Caco-2 (cell line): ENCODE measurements around the gene UBE2E2. TPM values are rescaled to one million over a fixed set of nuclear protein-coding genes. Genes with fewer than 3 reads are reported as not detected.

ENCODE experiments used
- BruUV-seq: library from RNA; stranded (reverse); fragments of 400-500 nt; replicated peaks from 2 replicates; lab custom pipeline; 2021; lab: Mats Ljungman, UMichigan
- CTCF ChIA-PET: fragments of 300-600 bp; sonication (Branson Sonifier 250); formaldehyde crosslinking; loops from one replicate; lab custom pipeline; 2022; ENCODE audit warnings: antibody characterized with exemption; lab: Charles Lee
- POLR2A ChIA-PET: fragments of 300-600 bp; sonication (Branson Sonifier 250); formaldehyde crosslinking; loops from one replicate; lab custom pipeline; 2022; ENCODE audit warnings: antibody characterized with exemption; lab: Charles Lee
- DNase-seq, 2 experiments: peaks; one replicate each; pipeline versions ENCODE4 v3.0.0 to v3.0.0-alpha.2; 2020 to 2022
- H3K27me3 ChIP-seq: replicated peaks from 2 replicates; pipeline ENCODE4 v1.6.0; 2011; ENCODE audit warnings: low read length; ENCODE audit not compliant: control insufficient read depth, insufficient read depth
- H3K36me3 ChIP-seq: 2 replicates; pipeline ENCODE4 v1.5.1; 2011; ENCODE audit warnings: low read length; ENCODE audit not compliant: control insufficient read depth, insufficient read depth
- H3K4me1 ChIP-seq: fragments of 250-450 bp; sonication (Bioruptor Pico); 2 replicates; pipeline ENCODE4 v1.5.1; 2020; ENCODE audit warnings: mild to moderate bottlenecking
- H3K4me3 ChIP-seq: 2 replicates; pipeline ENCODE4 v1.5.1; 2011; ENCODE audit warnings: low read depth, mild to moderate bottlenecking, control low read depth, low read length
- H3K9me3 ChIP-seq: fragments of 250-450 bp; sonication (Bioruptor Pico); 2 replicates; pipeline ENCODE4 v1.5.1; 2020; ENCODE audit warnings: mild to moderate bottlenecking, moderate library complexity
- H3K27ac Mint-ChIP-seq: one replicate; pipeline ENCODE4 v1.8.0; 2022; ENCODE audit warnings: mixed read lengths; ENCODE audit not compliant: unreplicated experiment
- H3K27me3 Mint-ChIP-seq: one replicate; pipeline ENCODE4 v1.8.0; 2022; ENCODE audit warnings: mixed read lengths; ENCODE audit not compliant: insufficient read depth, unreplicated experiment
- H3K36me3 Mint-ChIP-seq: one replicate; pipeline ENCODE4 v1.8.0; 2022; ENCODE audit warnings: mild to moderate bottlenecking, mixed read lengths; ENCODE audit not compliant: insufficient read depth, unreplicated experiment
- H3K4me1 Mint-ChIP-seq: one replicate; pipeline ENCODE4 v1.8.0; 2022; ENCODE audit warnings: low read depth, mixed read lengths; ENCODE audit not compliant: unreplicated experiment
- H3K4me3 Mint-ChIP-seq: one replicate; pipeline ENCODE4 v1.8.0; 2022; ENCODE audit warnings: mild to moderate bottlenecking, moderate library complexity, mixed read lengths; ENCODE audit not compliant: unreplicated experiment
- H3K9me3 Mint-ChIP-seq: one replicate; pipeline ENCODE4 v1.8.0; 2022; ENCODE audit warnings: mixed read lengths; ENCODE audit not compliant: unreplicated experiment
- intact Hi-C: fragments of 100-400 bp; cut with micrococcal nuclease; formaldehyde crosslinking; loops from one replicate; pipeline ENCODE4 v1.10.0; 2022; ENCODE audit not compliant: unreplicated experiment
- total RNA-seq: library from RNA; stranded (reverse); gene quantifications from 2 replicates; pipeline ENCODE4 v1.2.3, GENCODE V29; 2022
- TF ChIP-seq, protein P1 (sequence below), 2 experiments: fragments of 200-600 bp in 1 of 2; IDR thresholded peaks; 1 replicate in 1 of 2; 2 replicates in 1 of 2; pipeline versions ENCODE4 v1.5.1 to v1.8.0; 2011 to 2022; ENCODE audit warnings: antibody characterized with exemption in 1 of 2, control low read depth in 1 of 2, inconsistent platforms in 1 of 2, low read depth in 1 of 2, low read length in 1 of 2, mild to moderate bottlenecking in 1 of 2, moderate library complexity in 1 of 2; ENCODE audit not compliant: insufficient read depth in 1 of 2, severe bottlenecking in 1 of 2, unreplicated experiment in 1 of 2

The UBE2E2 gene
- total RNA-seq, 1 experiment from 2014 or later: 83.8 TPM

- TF ChIP-seq, protein P1, sequence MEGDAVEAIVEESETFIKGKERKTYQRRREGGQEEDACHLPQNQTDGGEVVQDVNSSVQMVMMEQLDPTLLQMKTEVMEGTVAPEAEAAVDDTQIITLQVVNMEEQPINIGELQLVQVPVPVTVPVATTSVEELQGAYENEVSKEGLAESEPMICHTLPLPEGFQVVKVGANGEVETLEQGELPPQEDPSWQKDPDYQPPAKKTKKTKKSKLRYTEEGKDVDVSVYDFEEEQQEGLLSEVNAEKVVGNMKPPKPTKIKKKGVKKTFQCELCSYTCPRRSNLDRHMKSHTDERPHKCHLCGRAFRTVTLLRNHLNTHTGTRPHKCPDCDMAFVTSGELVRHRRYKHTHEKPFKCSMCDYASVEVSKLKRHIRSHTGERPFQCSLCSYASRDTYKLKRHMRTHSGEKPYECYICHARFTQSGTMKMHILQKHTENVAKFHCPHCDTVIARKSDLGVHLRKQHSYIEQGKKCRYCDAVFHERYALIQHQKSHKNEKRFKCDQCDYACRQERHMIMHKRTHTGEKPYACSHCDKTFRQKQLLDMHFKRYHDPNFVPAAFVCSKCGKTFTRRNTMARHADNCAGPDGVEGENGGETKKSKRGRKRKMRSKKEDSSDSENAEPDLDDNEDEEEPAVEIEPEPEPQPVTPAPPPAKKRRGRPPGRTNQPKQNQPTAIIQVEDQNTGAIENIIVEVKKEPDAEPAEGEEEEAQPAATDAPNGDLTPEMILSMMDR (IDR thresholded peaks at IDR 0.05; ENCODE audit: insufficient read depth in 1 of 2, low read depth in 1 of 2, low read length in 1 of 2, severe bottlenecking in 1 of 2, unreplicated experiment in 1 of 2): no peak
- no TSS peak for BruUV-seq
- Histone ChIP-seq H3K4me1 (0 out of 2 replicates have a peak, but pooled peaks cover 4% of the 10 kb centered on the region), H3K36me3 (no peaks in the 10 kb centered on the region), H3K4me3 (no peak overlapping the region), H3K9me3 (no peaks in the 10 kb centered on the region), H3K27me3 (no peaks in the 10 kb centered on the region)
- peaks cover 9% of the 10 kb centered on the region for H3K9me3 Mint-ChIP-seq
- no peak for DNase-seq
- no peaks in the 10 kb centered on the region for H3K4me1 Mint-ChIP-seq
- no peak overlapping the region for H3K4me3 Mint-ChIP-seq
- CTCF ChIA-PET: no interaction called here
- H3K27ac Mint-ChIP-seq: no peak overlapping the region
- POLR2A ChIA-PET: no interaction called here
- intact Hi-C loops: no loop called here
- no peaks in the 10 kb centered on the region for H3K36me3 Mint-ChIP-seq
- H3K27me3 Mint-ChIP-seq: no peaks in the 10 kb centered on the region
These were observed 98.7 kb downstream of the UBE2E2 start for GRCh38 chr3:23301819-23302218.

GRCh38 chr3:23302271-23302670 is 99.1 kb downstream of the UBE2E2 start:
- H3K36me3 Mint-ChIP-seq: no peaks in the 10 kb centered on the region
- H3K27ac Mint-ChIP-seq: no peak overlapping the region
- peaks cover 9% of the 10 kb centered on the region for H3K9me3 Mint-ChIP-seq
- ChIA-PET POLR2A (interaction anchor here (0.5 kb wide), 1 partner anchor 13 kb away, joined by 3 read pairs; no protein-coding TSS in a partner anchor), CTCF (no interaction called here)
- no peaks in the 10 kb centered on the region for H3K4me1 Mint-ChIP-seq
- H3K4me3 Mint-ChIP-seq: no peak overlapping the region
- DNase-seq: no peak
- BruUV-seq: no TSS peak
- 0 out of 2 replicates have a peak, but pooled peaks cover 4% of the 10 kb centered on the region for H3K4me1 ChIP-seq
- H3K27me3 ChIP-seq: no peaks in the 10 kb centered on the region
- H3K9me3 ChIP-seq: no peaks in the 10 kb centered on the region
- no peak overlapping the region for H3K4me3 ChIP-seq
- TF ChIP-seq, protein P1 (IDR thresholded peaks at IDR 0.05; ENCODE audit: insufficient read depth in 1 of 2, low read depth in 1 of 2, low read length in 1 of 2, severe bottlenecking in 1 of 2, unreplicated experiment in 1 of 2): no peak
- no peaks in the 10 kb centered on the region for H3K36me3 ChIP-seq
- no peaks in the 10 kb centered on the region for H3K27me3 Mint-ChIP-seq
- intact Hi-C loops: no loop called here

DNA sequence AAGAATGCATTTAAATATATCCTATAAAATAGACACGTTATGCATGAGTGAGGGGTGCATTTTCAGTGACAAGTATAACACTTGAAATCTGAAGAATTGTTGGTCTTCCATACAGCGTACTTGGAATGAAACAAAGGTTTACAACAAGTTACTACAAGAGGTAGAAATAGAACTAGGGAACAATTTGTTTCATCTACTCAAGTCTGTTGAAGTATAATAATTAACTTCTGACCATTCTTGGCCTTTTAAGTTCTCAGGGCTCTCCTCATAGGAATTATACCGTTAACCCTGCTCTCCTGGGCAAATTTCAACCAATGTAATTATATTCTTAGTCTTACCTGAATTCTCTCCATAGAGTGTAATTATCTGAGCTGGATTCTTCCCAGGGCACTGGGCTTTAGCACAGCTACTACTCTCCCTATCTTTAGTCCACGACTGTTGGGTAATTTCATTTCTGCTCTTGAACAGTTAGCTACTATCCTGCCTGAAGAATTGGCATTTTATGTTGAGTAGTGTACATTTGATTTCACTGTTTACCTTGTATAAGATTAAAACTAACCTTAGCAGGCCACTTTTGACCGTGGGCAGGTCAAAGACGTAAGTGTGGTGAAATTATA is 100.6 kb downstream of the UBE2E2 start:
- Mint-ChIP-seq H3K9me3 (peaks cover 8% of the 10 kb centered on the region), H3K27me3 (no peaks in the 10 kb centered on the region), H3K4me1 (no peaks in the 10 kb centered on the region), H3K27ac (no peak overlapping the region), H3K4me3 (no peak overlapping the region), H3K36me3 (no peaks in the 10 kb centered on the region)
- intact Hi-C loops: no loop called here
- Histone ChIP-seq H3K4me1 (0 out of 2 replicates have a peak, but pooled peaks cover 4% of the 10 kb centered on the region), H3K4me3 (no peak overlapping the region), H3K9me3 (no peaks in the 10 kb centered on the region), H3K36me3 (no peaks in the 10 kb centered on the region), H3K27me3 (no peaks in the 10 kb centered on the region)
- TF ChIP-seq, protein P1 (IDR thresholded peaks at IDR 0.05; ENCODE audit: insufficient read depth in 1 of 2, low read depth in 1 of 2, low read length in 1 of 2, severe bottlenecking in 1 of 2, unreplicated experiment in 1 of 2): no peak
- CTCF ChIA-PET: no interaction called here
- BruUV-seq: no TSS peak
- POLR2A ChIA-PET: no interaction called here
- no peak for DNase-seq
